Measurements from ENCODE around the gene DLGAP1. TPM values are rescaled to one million over a fixed set of nuclear protein-coding genes. Genes with fewer than 3 reads are reported as not detected.

Gene DLGAP1
- total RNA-seq, 1 experiment from 2014 or later: 23.0 TPM

DNA sequence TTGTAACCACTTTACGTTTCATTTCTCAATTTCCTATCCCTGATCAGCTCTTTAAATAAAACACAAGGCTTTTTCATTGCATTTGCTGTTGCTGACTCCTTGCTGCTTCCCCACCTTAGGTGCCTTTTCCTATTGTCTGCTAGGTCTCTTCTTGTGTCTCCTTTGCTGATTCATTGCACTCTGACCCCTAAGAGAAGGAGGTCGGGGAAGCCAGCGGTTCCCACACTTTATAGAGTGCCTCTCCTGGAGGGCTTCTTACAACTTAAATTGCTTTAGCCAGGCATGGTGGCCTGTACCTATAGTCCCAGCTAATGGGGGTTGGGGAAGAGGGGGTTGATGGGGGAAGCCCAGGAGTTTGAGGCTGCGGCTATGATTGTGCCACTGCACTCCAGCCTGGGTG lies 495.0 kb downstream of the DLGAP1 start (continued):
- TF ChIP-seq, protein P1, sequence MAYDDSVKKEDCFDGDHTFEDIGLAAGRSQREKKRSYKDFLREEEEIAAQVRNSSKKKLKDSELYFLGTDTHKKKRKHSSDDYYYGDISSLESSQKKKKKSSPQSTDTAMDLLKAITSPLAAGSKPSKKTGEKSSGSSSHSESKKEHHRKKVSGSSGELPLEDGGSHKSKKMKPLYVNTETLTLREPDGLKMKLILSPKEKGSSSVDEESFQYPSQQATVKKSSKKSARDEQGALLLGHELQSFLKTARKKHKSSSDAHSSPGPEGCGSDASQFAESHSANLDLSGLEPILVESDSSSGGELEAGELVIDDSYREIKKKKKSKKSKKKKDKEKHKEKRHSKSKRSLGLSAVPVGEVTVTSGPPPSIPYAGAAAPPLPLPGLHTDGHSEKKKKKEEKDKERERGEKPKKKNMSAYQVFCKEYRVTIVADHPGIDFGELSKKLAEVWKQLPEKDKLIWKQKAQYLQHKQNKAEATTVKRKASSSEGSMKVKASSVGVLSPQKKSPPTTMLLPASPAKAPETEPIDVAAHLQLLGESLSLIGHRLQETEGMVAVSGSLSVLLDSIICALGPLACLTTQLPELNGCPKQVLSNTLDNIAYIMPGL (CRISPR knock-in tag; IDR thresholded peaks at IDR 0.05): no peak
- TF ChIP-seq, protein P2, sequence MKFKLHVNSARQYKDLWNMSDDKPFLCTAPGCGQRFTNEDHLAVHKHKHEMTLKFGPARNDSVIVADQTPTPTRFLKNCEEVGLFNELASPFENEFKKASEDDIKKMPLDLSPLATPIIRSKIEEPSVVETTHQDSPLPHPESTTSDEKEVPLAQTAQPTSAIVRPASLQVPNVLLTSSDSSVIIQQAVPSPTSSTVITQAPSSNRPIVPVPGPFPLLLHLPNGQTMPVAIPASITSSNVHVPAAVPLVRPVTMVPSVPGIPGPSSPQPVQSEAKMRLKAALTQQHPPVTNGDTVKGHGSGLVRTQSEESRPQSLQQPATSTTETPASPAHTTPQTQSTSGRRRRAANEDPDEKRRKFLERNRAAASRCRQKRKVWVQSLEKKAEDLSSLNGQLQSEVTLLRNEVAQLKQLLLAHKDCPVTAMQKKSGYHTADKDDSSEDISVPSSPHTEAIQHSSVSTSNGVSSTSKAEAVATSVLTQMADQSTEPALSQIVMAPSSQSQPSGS (CRISPR knock-in tag; IDR thresholded peaks at IDR 0.05; ENCODE audit: borderline replicate concordance, low read depth): no peak

DNA sequence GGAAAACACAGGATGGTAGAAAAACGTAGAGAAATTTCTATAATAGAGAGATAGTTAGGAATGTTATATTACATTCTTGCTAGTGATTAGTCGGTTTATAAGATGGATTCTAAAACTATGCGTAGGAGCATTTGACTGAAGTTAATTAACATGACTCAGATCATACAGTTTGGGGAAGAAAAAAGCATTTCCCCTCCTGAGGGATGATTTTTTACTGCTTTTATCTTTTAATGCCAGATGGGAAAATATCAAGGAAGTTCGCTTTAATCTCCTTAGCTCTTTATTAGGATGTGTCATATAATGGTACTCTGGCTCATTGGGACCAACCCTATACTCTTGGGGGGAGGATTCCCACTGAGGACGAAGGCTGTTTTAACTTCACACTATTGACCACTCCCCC lies 503.1 kb downstream of the DLGAP1 start:
- ATAC-seq (no peak), DNase-seq (ENCODE audit: low spot score) (no peak)
- Mint-ChIP-seq H3K4me1 (peaks cover 11% of the 10 kb centered on the region), H3K27me3 (ENCODE audit: low read depth) (no peaks in the 10 kb centered on the region), H3K36me3 (peaks cover 9% of the 10 kb centered on the region), H3K9me3 (peaks cover 16% of the 10 kb centered on the region), H3K4me3 (no peak overlapping the region), H3K27ac (no peak overlapping the region)
- TF ChIP-seq SMAD3 (CRISPR knock-in tag; IDR thresholded peaks at IDR 0.05; ENCODE audit: borderline replicate concordance) (no peak), TCF7 (CRISPR knock-in tag; IDR thresholded peaks at IDR 0.05; ENCODE audit: low read depth) (no peak), CBFB (CRISPR knock-in tag; IDR thresholded peaks at IDR 0.05; ENCODE audit: low read depth) (no peak), SP1 (CRISPR knock-in tag; conservative IDR thresholded peaks at IDR 0.05) (no peak), ESRRA (CRISPR knock-in tag; IDR thresholded peaks at IDR 0.05; ENCODE audit: borderline replicate concordance) (no peak), HMGA2 (CRISPR knock-in tag; IDR thresholded peaks at IDR 0.05) (no peak)
- TF ChIP-seq, protein P3, sequence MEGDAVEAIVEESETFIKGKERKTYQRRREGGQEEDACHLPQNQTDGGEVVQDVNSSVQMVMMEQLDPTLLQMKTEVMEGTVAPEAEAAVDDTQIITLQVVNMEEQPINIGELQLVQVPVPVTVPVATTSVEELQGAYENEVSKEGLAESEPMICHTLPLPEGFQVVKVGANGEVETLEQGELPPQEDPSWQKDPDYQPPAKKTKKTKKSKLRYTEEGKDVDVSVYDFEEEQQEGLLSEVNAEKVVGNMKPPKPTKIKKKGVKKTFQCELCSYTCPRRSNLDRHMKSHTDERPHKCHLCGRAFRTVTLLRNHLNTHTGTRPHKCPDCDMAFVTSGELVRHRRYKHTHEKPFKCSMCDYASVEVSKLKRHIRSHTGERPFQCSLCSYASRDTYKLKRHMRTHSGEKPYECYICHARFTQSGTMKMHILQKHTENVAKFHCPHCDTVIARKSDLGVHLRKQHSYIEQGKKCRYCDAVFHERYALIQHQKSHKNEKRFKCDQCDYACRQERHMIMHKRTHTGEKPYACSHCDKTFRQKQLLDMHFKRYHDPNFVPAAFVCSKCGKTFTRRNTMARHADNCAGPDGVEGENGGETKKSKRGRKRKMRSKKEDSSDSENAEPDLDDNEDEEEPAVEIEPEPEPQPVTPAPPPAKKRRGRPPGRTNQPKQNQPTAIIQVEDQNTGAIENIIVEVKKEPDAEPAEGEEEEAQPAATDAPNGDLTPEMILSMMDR (IDR thresholded peaks at IDR 0.05): no peak
- TF ChIP-seq, protein P4, sequence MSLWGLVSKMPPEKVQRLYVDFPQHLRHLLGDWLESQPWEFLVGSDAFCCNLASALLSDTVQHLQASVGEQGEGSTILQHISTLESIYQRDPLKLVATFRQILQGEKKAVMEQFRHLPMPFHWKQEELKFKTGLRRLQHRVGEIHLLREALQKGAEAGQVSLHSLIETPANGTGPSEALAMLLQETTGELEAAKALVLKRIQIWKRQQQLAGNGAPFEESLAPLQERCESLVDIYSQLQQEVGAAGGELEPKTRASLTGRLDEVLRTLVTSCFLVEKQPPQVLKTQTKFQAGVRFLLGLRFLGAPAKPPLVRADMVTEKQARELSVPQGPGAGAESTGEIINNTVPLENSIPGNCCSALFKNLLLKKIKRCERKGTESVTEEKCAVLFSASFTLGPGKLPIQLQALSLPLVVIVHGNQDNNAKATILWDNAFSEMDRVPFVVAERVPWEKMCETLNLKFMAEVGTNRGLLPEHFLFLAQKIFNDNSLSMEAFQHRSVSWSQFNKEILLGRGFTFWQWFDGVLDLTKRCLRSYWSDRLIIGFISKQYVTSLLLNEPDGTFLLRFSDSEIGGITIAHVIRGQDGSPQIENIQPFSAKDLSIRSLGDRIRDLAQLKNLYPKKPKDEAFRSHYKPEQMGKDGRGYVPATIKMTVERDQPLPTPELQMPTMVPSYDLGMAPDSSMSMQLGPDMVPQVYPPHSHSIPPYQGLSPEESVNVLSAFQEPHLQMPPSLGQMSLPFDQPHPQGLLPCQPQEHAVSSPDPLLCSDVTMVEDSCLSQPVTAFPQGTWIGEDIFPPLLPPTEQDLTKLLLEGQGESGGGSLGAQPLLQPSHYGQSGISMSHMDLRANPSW (CRISPR knock-in tag; conservative IDR thresholded peaks at IDR 0.05; ENCODE audit: low read depth): no peak
- CTCF ChIA-PET: no interaction called here
- POLR2A ChIA-PET: no interaction called here

DNA sequence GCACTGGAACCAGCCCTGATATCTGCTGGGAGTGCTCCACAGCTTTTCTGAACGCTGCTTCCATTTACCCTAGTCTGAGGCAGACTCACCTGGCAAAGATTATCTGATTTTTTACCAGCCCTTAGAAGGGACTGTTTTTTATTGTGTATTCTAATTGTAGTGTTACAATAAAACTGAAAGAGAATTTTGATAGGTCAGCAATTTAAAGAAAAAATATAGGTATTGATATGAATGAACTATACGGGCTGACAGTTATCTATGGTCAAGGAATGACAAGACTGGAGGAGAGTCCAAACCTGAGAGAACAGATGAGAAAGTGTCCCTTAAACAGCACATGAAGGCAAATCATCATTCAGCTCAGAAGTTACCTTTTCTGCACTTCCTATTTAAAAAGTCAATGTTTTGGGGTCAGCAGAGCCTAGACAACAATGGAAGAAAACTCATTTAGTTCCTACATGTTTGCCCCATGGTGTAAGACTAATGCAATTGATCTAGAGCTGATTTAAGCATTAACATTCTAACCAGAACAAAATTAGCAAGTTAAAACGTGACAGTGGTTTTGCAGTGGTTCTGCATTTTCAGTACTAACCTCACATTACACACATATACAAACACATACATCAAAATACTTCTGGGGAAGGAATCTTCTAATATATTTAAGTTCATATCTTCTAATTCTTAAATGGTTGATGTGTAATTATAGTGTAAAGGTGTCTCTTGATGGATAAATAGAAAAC lies 504.3 kb downstream of the DLGAP1 start:
- ChIA-PET POLR2A (no interaction called here), CTCF (no interaction called here)
- H3K4me3 Mint-ChIP-seq: no peak overlapping the region
- no peak for TF ChIP-seq ELF4 (CRISPR knock-in tag; IDR thresholded peaks at IDR 0.05; ENCODE audit: low read depth)
- TF ChIP-seq TP53 (CRISPR knock-in tag; IDR thresholded peaks at IDR 0.05): no peak
- no peak for TF ChIP-seq TEAD4 (CRISPR knock-in tag; IDR thresholded peaks at IDR 0.05)
- TF ChIP-seq ZNF138 (CRISPR knock-in tag; conservative IDR thresholded peaks at IDR 0.05): no peak
- TF ChIP-seq ZNF263 (CRISPR knock-in tag; IDR thresholded peaks at IDR 0.05; ENCODE audit: low read depth): no peak
- no peak for TF ChIP-seq NFATC4 (CRISPR knock-in tag; IDR thresholded peaks at IDR 0.05)
- no peak for TF ChIP-seq KAT7 (CRISPR knock-in tag; IDR thresholded peaks at IDR 0.05; ENCODE audit: borderline replicate concordance)
- TF ChIP-seq, protein P5, sequence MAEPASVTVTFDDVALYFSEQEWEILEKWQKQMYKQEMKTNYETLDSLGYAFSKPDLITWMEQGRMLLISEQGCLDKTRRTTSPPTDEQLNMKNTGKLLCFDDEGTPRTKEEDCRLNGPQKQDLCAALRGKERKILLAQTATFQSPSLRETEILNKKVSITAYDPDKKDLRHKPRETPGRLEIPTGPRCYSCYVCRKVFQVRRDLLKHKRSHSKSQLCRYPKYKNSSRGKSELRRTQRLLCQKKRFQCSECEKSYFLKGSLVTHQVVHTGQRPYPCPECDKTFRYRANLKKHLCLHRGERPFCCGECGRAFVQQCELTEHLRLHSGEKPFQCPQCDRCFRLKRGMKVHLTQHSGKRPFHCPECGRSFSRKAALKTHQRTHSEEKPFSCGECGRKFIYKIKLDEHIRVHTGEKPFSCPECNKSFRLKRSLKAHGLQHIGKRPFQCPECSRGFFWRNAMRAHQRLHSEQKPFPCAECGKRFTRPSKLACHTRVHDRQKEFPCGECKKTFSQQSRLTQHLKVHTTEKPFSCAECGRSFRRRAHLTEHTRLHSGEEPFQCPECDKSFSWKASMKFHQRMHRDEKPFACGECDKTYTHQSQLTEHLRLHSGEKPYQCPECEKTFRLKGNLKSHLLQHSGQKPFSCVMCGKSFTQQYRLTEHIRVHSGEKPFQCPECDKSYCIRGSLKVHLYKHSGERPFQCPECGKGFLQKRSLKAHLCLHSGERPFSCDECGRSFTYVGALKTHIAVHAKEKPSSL (CRISPR knock-in tag; conservative IDR thresholded peaks at IDR 0.05): no peak
- TF ChIP-seq ZNF317 (CRISPR knock-in tag; IDR thresholded peaks at IDR 0.05; ENCODE audit: borderline replicate concordance, low read depth): no peak
- no peak overlapping the region for H3K27ac Mint-ChIP-seq
- H3K9me3 Mint-ChIP-seq: peaks cover 10% of the 10 kb centered on the region
- H3K36me3 Mint-ChIP-seq: peaks cover 3% of the 10 kb centered on the region
- peaks cover 11% of the 10 kb centered on the region for H3K4me1 Mint-ChIP-seq
- DNase-seq (ENCODE audit: low spot score) (no peak), ATAC-seq (no peak)
- no peaks in the 10 kb centered on the region for H3K27me3 Mint-ChIP-seq (ENCODE audit: low read depth)

Data from WTC11 (cell line).